ENCODE measurements around the gene POU6F1.
"Not testable (repeated sequence)": the region's sequence is repeated elsewhere in the genome, so short reads cannot be mapped to it uniquely, and the experiment has no call there.

POU6F1 gene

DNA sequence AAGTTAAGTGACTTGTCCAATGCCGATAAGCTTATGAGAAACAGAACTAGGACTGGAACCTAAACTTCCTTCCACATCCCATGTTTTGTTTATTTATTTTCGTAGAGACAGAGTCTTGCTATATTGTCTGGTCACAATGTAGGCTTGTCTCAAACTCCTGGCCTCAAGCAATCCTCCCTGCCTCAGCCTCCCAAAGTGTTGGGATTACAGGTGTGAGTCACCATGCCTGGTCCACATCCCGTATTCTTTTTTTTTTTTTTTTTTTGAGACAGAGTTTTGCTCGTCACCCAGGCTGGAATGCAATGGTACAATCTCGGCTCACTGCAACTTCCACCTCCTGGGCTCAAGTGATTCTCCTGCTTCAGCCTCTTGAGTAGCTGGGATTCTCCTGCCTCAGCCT lies 9.2 kb upstream of the POU6F1 start:
- DNase-seq (ENCODE audit: low read depth) = not testable (repeated sequence)

DNA sequence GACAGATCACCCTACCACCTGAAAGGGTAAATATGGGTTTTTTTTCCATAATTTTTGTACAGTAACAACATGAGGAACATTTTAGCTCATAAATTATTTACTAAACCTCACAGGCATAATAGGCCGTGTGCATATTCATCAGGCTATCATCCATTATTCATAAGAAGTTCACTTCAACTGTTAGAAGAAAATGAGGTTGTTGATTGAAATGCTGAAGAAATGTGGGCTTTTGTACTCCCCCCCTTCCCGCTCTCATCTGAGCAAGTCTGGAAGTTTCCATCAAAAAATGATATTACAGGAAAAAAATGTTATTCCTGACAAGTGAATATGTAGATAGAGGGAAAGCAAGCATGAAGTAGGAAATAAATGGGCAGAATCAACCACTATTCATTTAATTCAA lies 7.9 kb upstream of the POU6F1 start:
- no peak for DNase-seq (ENCODE audit: low read depth)

DNA sequence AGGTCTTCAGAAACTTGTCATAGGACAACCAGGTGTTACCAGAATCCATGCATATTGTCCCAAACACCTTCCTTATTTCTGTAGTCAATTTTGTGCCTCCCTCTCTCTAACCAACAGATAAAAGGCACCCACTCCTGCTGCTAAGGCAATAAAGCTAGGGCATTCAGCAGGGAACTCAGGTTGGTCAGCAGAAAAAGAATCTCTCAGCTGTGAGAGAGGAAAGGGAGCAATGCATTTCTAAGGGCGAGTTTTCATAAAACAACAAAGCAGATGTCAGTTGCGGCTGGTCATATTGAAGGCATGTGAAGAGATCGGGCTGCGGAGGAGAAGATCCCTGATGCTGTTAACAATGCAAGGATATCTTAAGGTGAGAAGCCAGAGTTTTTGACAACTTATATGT lies 7.4 kb upstream of the POU6F1 start:
- DNase-seq (ENCODE audit: low read depth) = no peak

DNA sequence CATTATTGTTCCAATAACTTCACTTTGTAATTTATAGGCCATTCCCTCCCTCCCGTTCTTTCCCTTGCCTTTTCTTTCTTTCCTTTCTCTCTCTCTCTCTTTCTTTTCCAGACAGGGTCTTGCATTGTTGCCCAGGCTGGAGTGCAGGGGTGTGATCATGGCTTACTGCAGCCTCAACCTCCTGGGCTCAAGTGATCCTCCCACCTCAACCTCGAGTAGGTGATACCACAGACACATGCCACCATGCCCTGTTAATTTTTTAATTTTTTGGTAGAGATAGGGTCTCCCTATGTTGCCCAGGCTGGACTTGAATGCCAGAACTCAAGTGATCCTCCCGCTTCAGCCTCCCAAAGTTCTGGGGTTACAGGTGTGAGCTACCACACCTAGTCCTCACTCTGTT lies 6.8 kb upstream of the POU6F1 start:
- DNase-seq (ENCODE audit: low read depth) = no peak

DNA sequence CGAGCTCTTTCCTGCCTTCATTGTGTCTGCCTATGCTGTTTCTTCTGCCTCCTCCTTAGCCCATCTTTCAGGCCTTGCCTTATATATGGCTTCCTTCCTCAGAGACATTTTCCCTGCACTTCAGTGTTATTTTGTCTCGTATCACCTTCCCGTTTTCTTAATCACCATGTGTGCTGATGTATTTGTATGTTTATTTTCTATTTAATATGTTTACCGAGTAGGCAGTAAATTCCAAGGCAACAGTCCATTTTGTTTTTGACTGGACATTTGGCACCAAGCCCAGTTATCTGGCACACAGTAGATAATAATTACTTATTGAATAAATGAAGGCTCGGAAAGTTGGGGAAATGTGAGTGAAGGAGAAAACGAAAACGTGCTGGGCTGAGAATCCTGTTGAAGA lies 4.6 kb upstream of the POU6F1 start:
- no peak for DNase-seq (ENCODE audit: low read depth)

DNA sequence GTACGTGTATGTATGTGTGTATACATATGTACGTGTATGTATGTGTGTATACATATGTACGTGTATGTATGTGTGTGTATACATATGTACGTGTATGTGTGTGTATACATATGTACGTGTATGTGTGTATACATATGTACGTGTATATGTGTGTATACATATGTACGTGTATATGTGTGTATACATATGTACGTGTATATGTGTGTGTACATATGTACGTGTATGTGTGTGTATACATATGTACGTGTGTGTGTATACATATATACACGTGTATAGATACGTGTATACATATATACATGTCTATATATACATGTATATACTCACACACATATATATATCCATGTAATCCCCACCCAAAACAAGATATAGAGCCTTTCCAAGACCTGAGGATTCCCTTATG lies 2.0 kb upstream of the POU6F1 start:
- DNase-seq (ENCODE audit: low read depth) = not testable (repeated sequence)

DNA sequence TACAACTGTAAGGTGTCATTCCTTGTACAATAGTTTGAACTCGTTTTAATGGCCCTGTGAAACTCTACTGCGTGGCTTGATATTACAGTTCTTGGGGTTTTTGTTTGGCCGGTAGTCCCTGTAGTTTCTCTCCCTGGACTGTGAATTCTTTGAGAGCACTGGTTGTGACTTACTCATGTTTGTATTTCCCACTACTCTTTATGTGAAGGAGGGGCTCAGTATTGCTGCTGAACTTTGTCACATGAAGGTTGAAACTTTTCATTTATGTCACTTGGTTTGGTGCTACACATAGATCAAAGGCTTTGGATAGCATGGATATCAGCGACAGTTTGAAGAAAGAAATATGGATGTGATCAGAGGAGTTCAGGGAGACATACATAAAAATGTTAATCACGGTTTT lies 1.5 kb upstream of the POU6F1 start:
- no peak for DNase-seq (ENCODE audit: low read depth)

DNA sequence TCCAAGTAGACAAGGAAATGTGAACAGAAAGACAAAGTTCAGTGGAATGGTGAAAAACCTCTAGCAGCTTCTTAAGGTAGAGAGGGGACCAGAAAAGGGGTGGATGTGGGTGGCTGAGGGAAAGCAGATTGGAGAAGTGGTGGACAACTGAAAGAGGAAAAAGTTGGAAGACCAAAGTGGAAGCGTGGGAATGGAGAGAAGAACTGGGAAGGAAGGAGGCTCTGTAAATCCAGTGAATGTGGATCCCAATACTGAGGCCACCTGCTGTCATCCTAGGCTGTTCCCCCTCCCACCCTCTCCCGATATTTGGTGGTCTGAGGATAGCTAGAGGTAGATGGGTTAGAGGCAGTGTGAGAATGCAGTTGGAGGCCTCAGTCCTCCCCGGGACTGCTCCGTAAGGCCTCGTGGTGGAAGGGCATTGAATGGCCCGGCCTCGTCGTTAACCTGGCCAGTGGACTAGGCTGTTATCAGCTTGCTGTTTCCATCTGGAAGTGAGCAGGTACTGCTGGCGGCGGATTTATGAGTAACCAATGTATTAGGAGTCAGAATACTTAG lies 822 bp upstream of the POU6F1 start:
- no peak for DNase-seq (ENCODE audit: low read depth)

DNA sequence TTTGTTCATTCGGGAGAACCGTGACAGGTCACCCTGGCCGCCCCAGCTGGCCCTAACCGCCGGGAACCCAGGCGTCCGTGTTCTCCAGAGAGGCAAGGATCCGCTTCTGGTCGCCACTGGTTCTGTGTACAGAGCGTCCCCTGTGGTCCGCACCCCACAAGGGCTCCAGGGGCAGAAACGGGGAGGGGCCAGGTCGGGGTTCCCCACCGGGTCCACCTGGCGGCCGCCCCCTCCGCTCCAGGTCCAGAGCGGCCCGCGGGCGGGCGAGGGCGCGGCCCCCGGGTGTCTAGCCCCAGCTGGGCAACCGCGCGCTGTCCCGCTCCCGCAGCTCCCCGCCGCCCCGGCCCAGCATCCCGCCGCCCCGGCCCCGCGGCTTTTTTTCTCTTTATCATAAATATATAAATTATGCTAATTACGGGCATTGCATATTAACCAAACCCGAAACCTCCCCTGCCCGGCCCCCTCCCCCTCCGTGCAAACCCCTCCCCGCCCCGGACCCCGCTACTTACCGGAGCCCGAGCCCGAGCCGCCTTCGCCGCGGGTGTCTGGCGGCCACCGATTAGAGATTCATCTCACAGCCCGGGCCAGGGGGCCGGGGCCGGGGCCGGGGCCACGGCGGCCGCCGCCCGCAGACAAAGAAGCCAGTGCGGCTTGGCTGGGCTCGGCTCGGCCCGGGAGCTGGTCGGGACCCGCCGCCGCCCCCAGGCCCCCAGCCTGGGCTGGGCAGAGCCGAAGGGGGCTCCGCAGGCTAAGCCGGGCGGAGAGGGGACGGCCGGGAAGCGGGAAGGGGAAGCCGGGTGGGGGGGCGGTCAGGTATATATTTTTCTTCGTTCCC lies 512 bp downstream of the POU6F1 start:
- DNase-seq (ENCODE audit: low read depth) = no peak

DNA sequence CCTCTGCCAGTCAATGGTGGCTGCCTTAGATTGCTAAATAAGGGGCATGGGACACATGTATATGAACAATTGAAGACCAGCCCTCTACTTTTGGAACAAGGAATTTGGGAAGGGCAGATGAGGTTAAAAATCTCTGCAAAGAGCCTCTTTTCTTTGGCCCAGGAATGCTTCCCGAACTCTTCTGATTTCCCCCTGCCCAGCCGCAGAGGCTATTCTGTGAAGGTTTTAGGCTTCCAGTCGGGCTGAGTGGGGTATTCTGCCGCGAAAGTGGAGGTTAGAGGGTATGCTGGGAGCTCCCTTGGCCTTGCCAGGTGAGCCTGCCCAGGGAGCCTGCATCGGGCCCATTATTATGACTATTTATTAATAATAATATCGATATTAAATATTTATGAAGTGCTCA lies 1.2 kb downstream of the POU6F1 start:
- no peak for DNase-seq (ENCODE audit: low read depth)

DNA sequence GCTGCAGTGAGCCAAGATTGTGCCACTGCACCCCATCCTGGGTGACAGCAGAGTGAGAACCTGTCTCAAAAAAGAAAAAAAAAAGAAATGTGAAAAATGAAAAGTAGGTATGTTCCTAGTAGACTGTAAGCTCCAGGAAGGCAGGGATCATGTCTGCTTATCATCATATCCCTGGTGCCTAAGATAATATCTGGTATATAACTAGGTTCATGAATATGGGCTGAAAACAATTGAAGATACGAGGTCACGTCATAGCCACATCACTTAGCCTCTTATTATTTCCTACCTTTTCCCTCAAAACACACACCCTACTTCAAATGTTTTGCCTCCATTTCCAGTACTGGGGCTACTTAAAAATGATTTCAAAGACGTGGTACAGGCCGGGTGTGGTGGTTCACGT lies 3.0 kb downstream of the POU6F1 start:
- no peak for DNase-seq (ENCODE audit: low read depth)

DNA sequence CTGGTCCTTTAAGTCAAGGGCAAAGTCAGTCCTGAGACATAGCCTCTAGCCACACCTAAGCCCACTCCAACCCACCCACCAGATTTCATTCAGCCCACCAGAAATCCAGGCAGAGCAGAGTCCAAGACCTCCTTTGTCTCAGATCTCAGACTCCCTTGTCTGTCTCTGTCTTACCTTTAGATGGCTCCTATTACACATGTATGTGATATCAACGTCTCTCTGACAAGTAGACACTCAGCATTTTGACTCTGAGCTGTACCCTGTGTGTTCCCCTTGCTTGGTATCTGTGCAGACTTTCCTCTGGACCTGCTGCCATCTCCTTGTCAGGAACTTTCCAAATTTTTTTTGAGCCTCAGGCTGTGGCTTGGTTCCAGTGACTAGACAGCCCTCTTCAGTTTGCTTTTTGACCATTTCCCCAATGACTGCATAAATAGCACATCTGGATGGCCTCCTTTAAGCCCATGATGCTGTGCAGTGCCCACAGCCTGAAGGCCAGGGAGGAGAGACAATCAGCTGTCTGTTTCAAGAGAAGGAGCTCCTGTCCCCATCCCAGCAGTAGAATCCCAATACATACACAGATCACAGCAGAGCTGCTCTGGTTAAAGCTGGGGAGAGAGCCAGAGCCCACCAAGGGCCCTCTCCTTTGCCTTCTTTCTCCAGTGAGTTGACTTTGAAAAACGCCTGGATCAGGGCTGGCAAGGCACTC lies 7.0 kb downstream of the POU6F1 start:
- DNase-seq (ENCODE audit: low read depth) = no peak

DNA sequence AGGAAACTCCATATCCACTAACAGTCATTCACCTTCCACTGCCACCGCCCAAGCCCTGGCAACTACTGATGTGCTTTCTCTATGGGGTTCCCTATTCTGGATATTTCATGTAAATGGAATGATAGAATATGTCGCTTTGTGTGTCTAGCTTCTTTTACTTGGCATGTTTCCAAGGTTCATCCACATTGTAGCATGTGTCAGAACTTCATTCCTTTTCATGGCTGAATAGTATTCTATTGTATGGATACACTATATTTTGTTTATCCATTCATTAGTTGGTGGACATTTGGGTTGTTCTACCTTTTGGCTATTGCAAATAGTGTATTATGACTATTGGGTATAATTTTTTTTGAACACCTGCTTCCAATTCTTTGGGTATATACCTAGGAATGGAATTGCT lies 8.6 kb downstream of the POU6F1 start:
- no peak for DNase-seq (ENCODE audit: low read depth)

DNA sequence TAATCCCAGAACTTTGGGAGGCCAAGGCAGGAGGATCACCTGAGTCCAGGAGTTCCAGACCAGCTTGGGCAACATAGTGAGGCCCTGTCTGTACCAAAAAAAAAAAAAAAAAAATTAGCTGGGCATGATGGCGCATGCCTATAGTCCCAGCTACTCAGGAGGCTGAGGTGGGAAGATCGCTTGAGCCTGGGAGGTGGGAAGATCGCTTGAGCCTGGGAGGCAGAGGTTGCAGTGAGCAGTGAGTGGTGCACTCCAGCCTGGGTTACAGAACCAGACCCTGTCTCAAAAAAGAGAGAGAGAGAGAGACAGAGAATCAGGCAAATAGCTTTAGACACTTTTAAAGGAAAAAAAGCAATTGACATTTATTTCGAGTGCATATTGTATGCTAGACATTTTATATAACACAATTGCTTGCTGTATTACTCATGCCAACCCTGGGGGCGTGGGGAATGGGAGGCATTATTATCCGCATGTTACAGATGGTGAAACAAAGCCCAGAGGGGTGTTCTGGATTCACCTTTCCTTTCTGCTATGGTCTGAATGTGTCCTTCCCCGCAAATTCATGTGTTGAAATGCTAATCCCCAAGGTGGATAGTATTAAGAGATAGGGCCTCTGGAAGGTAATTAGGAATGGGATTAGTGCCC lies 9.7 kb downstream of the POU6F1 start:
- no peak for DNase-seq (ENCODE audit: low read depth)

DNA sequence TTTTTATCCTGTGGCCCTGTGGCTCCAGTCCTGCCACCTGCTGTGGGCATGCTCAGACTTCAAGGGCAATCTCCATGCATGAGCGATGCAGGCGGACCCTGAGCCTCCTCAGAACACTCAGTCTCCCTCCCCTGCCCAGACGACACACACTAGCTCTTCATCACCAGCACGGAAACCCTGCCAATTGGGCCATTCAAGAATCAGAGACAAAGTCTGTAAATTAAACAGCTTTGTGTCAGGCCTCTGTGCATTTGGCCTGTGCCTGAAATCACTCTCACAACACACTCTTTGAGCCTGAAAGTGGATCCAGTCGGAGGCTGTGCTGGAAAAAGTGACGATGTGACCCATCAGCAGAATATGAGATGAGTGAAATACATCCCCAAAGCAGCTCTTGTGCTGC lies 12.5 kb downstream of the POU6F1 start:
- DNase-seq (ENCODE audit: low read depth) = no peak

DNA sequence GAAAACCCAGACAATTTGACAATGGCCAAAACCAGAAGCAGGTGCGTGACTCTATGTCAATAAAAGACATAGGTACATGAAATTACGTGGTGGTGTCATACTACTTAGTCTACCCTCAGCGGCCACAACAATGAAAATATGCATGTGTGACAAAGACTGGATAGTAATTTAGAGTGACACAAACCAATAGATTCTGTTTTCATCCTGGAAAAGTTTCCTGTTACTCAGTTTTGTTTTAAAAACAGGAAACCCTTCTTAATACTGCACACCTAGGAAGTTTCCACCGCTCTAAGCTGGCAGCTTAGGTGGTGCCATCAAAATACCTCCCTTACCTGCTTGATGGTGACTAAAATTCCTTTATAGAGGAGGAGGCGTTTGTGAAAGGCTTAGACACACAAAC lies 15.1 kb downstream of the POU6F1 start:
- no peak for DNase-seq (ENCODE audit: low read depth)

DNA sequence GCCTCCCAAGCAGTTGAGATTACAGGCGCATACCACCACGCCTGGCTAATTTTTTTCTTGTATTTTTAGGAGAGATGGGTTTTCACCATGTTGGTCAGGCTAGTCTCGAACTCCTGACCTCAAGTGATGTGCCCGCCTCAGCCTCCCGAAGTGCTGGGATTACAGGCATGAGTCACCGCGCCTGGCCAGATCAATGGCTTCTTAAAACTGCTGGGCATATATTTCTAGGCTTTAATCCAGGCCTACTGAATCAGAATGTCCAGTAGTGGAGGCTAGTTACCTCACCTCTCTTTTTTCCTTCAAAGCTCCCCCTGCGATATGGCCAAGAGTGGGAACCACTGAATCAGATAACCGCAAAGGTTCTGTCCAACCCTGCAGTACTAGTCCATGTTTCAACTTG lies 17.1 kb downstream of the POU6F1 start:
- DNase-seq (ENCODE audit: low read depth) = no peak

DNA sequence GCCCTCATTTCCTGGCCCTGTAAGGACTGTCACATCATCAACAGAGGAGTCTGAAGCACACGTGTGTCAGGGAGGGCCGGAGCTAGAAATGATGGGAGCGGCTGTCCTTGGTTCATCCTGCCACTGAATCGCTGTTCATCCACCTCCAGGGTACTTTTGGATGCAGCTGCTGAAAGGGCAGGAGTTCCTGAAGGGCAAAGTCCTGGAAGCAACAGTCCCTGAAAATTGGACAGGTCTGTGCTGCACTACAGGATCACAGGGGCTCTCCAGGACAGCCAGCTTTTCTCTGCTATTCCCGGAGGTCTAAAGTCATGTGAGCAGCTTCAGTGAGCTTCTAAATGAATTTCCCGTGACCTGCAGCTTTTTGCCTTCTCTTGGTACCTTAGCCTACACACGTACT lies 17.7 kb downstream of the POU6F1 start:
- no peak for DNase-seq (ENCODE audit: low read depth)

DNA sequence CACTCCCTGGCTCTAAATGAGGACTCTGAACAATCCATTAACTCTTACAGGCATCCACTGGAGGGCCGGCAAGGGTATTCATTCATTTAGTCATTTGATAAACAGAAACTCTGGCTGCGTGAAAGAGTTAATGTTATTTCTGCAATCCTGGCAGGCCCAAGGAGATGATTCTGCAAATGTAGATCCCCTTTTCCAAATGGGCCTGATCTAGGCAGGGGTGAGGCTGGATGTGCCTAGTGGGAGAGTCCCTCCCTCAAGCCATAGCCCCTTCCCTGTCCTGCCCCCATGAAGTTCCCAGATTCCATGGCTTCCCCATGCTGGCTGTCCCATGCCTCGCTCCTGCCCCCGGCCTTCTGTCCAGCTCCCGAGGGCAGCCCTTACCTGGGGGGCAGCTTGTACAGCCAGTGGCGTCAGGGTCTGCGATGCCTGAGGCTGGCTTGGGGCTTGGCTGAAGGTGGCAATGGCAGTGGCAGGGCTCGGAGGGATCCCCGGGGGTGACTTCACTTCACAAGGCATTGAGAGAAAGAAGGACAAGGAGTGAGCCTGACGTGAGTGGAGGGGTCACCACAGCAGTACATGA lies 18.4 kb downstream of the POU6F1 start:
- DNase-seq (ENCODE audit: low read depth) = no peak

DNA sequence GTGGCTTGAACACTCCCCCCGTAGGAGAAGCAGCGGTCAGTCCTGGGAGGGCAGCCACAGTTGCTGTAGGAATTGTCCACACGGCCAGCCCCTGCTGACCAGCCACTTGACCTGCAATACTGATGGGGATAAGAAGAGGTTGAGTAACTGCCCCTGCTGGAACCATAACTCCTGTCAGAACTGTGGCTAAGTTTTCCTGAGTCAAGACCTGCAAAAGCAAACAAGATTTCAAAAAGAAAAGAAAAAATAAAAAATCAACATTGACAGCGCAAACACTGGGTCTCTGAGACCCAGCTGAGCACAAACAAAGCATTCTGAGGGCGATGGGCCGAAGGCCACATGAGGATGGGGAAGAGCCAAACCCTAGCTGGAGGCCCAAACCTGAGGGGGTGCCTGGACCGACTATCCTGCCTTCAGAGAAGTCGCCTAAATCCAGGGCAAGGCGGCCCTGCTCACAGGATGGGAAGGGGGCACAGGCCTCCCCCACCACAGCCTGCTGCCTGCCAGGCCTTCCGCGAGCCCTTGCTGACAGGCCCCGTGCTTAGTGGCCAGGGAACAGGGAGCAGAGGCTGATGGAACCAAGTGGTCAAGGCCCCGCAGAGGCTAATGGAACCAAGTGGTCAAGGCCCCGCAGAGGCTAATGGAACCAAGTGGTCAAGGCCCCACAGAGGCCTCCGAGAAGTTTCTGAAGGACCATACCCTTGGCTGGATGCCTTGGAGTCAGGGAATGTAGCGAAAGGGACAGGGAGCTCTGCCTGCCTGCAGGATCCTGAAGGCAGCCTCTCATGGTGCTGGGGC lies 19.1 kb downstream of the POU6F1 start:
- DNase-seq (ENCODE audit: low read depth) = no peak

DNA sequence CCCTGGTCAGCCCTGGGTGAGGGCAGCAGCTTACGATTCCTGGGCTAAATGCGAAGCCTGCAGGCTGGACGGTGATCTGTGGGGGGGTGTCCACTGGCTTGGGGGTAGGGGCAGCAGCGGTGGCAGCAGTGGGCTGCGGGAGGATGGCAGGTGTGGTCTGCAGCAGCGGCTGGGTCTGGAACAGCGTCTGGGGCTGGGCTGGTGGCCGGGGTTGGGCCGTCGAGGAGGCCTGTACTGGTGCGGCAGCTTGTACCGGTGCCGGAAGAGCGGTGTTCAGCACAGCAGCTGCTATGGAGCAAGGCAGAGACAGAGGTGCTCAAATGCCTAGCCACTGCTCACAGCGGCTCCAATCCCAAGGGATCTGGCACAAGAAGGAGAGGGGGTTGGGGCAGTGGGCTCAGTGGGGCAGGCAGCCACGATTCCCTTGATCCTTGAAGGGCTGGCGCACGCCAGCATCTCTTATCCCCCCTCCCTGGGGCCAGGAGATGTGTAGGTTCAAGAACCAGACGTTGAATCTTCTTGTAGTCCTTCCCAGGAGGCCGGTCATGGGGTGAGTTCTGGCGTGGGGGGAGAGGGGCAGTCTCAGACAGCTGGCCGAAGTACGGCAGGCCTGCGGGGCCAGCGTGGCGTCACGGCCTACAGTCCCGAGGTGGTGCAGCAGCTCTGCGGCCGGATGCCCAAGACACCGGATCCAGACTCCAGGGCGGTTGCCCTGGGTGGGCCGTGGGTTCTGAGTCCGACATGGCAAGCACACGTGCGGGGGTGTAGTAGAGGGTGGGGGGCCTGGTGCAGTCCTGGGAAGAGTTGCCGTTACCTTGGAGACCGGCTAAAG lies 19.9 kb downstream of the POU6F1 start:
- DNase-seq (ENCODE audit: low read depth) = no peak
